ENCODE results near the gene TRIM62. TPM values are rescaled to one million over a fixed set of nuclear protein-coding genes. Genes with fewer than 3 reads are reported as not detected.

TRIM62 gene
- total and polyA plus RNA-seq, 10 donors: 2.5 to 16.1 (median 9.2) TPM

GRCh38 chr1:33219886-33220661 is 38.2 kb upstream of the TRIM62 start:
- Histone ChIP-seq H3K36me3 (no peaks in the 10 kb centered on the region), H3K9me3 (peaks cover 0 to 27% (median 24%) of the 10 kb centered on the region in 8 donors), H3K4me3 (no peak overlapping the region), H3K4me1 (peaks cover 0 to 20% (median 9%) of the 10 kb centered on the region in 6 donors), H3K27ac (no peak overlapping the region), H3K27me3 (replicated peaks in 1 of 7) (peaks cover 0 to 4% (median 0%) of the 10 kb centered on the region in 7 donors)
- TF ChIP-seq POLR2A (IDR thresholded peaks at IDR 0.05) (no peak), CTCF (IDR thresholded peaks at IDR 0.05 in 8 of 11, conservative IDR thresholded peaks at IDR 0.05 in 3 of 11) (no peak), POLR2AphosphoS5 (IDR thresholded peaks at IDR 0.05) (no peak)
- WGBS, 5 donors: 82 to 89% (median 87%) methylated on average over 6 to 7 of the region's 7 CpGs
- DNase-seq: no peak
- intact Hi-C loops (cut with DNase I; ENCODE audit: low total_unique reads): no loop called here

GRCh38 chr1:33211972-33212371 is 30.1 kb upstream of the TRIM62 start:
- Histone ChIP-seq H3K27ac (no peak overlapping the region), H3K9me3 (no peaks in the 10 kb centered on the region), H3K27me3 (replicated peaks in 1 of 7) (peaks cover 0 to 16% (median 0%) of the 10 kb centered on the region in 7 donors), H3K4me1 (no peaks in the 10 kb centered on the region), H3K36me3 (no peaks in the 10 kb centered on the region), H3K4me3 (no peak overlapping the region)
- DNase-seq: no peak
- intact Hi-C loops (cut with DNase I; ENCODE audit: low total_unique reads): no loop called here
- TF ChIP-seq POLR2A (IDR thresholded peaks at IDR 0.05): no peak
- no peak for TF ChIP-seq POLR2AphosphoS5 (IDR thresholded peaks at IDR 0.05)
- TF ChIP-seq CTCF (IDR thresholded peaks at IDR 0.05 in 8 of 11, conservative IDR thresholded peaks at IDR 0.05 in 3 of 11): no peak
- 70 to 96% (median 87%) methylated on average over 3 of the region's 3 CpGs for WGBS, 5 donors

- Histone ChIP-seq H3K4me3 (no peak overlapping the region), H3K9me3 (no peaks in the 10 kb centered on the region), H3K36me3 (no peaks in the 10 kb centered on the region), H3K27me3 (replicated peaks in 1 of 7) (peaks cover 0 to 5% (median 0%) of the 10 kb centered on the region in 7 donors), H3K27ac (no peak overlapping the region), H3K4me1 (no peaks in the 10 kb centered on the region)
- TF ChIP-seq CTCF (IDR thresholded peaks at IDR 0.05 in 8 of 11, conservative IDR thresholded peaks at IDR 0.05 in 3 of 11) (no peak), POLR2A (IDR thresholded peaks at IDR 0.05) (no peak), POLR2AphosphoS5 (IDR thresholded peaks at IDR 0.05) (no peak)
- WGBS, 5 donors: 56 to 90% (median 77%) methylated on average over 2 of the region's 2 CpGs
- DNase-seq: no peak
- intact Hi-C loops (cut with DNase I; ENCODE audit: low total_unique reads): no loop called here
Observed at GRCh38 chr1:33206340-33206739, 24.5 kb upstream of the TRIM62 start.

- TF ChIP-seq CTCF (IDR thresholded peaks at IDR 0.05 in 8 of 11, conservative IDR thresholded peaks at IDR 0.05 in 3 of 11): no peak
- TF ChIP-seq POLR2A (IDR thresholded peaks at IDR 0.05): no peak
- no peak for TF ChIP-seq POLR2AphosphoS5 (IDR thresholded peaks at IDR 0.05)
- no peak for DNase-seq
- peaks cover 0 to 3% (median 0%) of the 10 kb centered on the region in 6 donors for H3K4me1 ChIP-seq
- peaks cover 0 to 22% (median 0%) of the 10 kb centered on the region in 7 donors for H3K27me3 ChIP-seq (replicated peaks in 1 of 7)
- intact Hi-C loops (cut with DNase I; ENCODE audit: low total_unique reads): no loop called here
- WGBS, 5 donors: 82 to 87% (median 86%) methylated on average over 2 of the region's 2 CpGs
- H3K27ac ChIP-seq: no peak overlapping the region
- H3K9me3 ChIP-seq: no peaks in the 10 kb centered on the region
- no peaks in the 10 kb centered on the region for H3K36me3 ChIP-seq
- H3K4me3 ChIP-seq: no peak overlapping the region
Observed at GRCh38 chr1:33195556-33195955, 13.7 kb upstream of the TRIM62 start.
